NAMALWA (cell line): ENCODE results near the gene ARHGAP22.

Source experiments
- DNase-seq: peaks from one replicate; pipeline ENCODE4 v3.0.0-alpha.2; 2015; ENCODE audit warnings: low spot score

The ARHGAP22 gene

DNA sequence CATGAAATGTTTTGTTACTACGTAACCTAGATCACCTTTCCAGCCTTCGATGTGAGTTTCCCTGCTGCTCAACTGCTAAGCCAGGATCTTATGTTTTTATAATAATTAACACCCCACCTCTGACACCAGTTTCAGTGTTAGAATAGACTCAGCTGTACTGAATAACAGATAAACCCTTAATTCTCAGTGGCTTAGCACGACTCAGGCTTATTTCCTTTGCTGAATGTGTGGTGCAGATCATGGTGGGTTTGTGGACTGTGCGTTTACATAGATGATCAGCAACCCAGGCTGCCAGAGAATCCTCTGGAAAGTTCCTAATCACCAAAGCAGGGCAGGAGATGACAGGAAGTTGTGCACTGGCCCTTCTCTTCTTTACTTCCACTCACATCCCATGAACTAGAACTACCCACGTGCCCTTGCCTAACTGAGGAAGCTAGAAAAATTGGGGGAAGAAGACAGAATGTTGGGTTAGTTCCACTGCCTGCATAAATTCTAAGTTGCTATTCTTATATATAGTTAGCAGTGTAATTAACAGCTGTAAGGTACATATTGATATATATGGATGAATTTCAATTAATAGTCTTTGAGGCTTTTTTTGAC lies 186.6 kb downstream of the ARHGAP22 start:
- DNase-seq, result no peak

GRCh38 chr10:48417374-48417773 lies 187.5 kb downstream of the ARHGAP22 start:
- no peak for DNase-seq

- no peak for DNase-seq
Measured at GRCh38 chr10:48416584-48417232, 188.2 kb downstream of the ARHGAP22 start.

- no peak for DNase-seq
Measured at GRCh38 chr10:48414778-48415177, 190.1 kb downstream of the ARHGAP22 start.

DNA sequence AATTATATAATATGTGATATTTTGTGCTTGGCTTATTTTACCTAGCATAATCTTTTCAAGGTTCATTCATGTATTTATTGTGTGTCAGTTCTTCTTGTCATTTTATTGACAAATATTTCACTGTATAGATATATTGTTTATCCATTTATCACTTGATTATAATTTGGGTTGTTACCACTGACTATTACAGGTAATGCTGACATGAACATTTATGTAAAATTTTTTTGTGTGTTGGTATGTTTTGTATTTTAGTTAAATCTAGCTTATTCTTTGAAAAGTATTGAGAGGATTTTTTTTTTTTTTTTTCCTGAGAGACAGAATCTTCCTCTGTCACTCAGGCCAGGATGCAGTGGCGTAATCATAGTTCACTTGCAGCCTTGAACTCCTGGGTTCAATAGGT lies 190.7 kb downstream of the ARHGAP22 start:
- DNase-seq, result no peak

DNA sequence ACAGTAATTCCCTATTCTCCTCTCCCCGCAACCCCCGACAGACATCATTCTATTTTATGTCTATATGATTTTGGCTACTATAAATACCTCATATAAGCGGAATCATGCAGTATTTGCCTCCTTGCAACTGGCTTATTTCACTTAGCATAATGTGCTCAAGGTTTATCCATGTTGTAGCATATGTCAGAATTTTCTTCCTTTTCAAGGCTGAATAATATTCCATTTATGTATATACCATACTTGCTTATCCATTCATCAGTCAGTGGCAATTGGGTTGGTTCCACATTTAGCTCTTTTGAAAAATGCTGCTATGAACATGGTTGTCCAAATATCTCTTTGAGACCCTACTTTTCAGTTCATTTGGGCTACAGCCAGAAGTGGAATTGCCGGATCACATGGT lies 191.9 kb downstream of the ARHGAP22 start:
- no peak for DNase-seq

GRCh38 chr10:48412081-48412480 lies 192.8 kb downstream of the ARHGAP22 start:
- DNase-seq, result no peak

- no peak for DNase-seq
Measured at GRCh38 chr10:48411510-48411909, 193.4 kb downstream of the ARHGAP22 start.

GRCh38 chr10:48410503-48410902 lies 194.4 kb downstream of the ARHGAP22 start:
- DNase-seq, result no peak

GRCh38 chr10:48406658-48407057 lies 198.2 kb downstream of the ARHGAP22 start:
- DNase-seq, result no peak

- no peak for DNase-seq
Measured at GRCh38 chr10:48406204-48406603, 198.7 kb downstream of the ARHGAP22 start.

GRCh38 chr10:48404646-48405045 lies 200.2 kb downstream of the ARHGAP22 start:
- no peak for DNase-seq

- no peak for DNase-seq
Measured at GRCh38 chr10:48400850-48401220, 204.0 kb downstream of the ARHGAP22 start.

- no peak for DNase-seq
Measured at GRCh38 chr10:48400129-48400849, 204.6 kb downstream of the ARHGAP22 start.

- no peak for DNase-seq
Measured at GRCh38 chr10:48399551-48399950, 205.3 kb downstream of the ARHGAP22 start.

- DNase-seq, result no peak
Measured at GRCh38 chr10:48399056-48399541, 205.8 kb downstream of the ARHGAP22 start.

DNA sequence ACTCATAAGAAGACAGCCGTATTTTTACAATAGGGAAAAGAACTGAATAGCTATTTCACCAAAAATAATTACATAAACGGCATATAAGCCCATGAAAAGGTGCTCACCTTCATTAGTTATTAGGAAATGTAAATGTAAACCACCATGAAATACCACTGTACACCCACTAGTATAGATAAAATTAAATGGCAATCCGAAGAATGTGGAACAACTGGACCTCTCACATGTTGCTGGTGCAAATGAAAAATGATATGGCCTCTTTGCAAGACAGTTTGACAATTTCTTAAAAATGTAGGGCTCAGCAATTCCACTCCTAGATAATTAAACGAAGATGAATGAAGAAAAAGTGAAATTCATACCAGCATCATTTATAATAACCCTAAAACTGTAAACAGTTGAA lies 206.6 kb downstream of the ARHGAP22 start:
- no peak for DNase-seq
